ENCODE results near the gene CCDC124. TPM values are rescaled to one million over a fixed set of nuclear protein-coding genes. Genes with fewer than 3 reads are reported as not detected.

Gene CCDC124
- total RNA-seq, 1 donor from 2014 or later: 52.5 TPM

GRCh38 chr19:17936379-17936778, 3.6 kb downstream of the CCDC124 start:
- ATAC-seq: no peak

- ATAC-seq: no peak
These were observed 4.6 kb downstream of the CCDC124 start for GRCh38 chr19:17937371-17937900.

GRCh38 chr19:17938092-17938845, 5.5 kb downstream of the CCDC124 start:
- peak; percentile 84 for ATAC-seq

GRCh38 chr19:17942181-17942580, 9.4 kb downstream of the CCDC124 start:
- ATAC-seq: no peak

- no peak for ATAC-seq
These were observed 9.9 kb downstream of the CCDC124 start for GRCh38 chr19:17942582-17943273.

GRCh38 chr19:17943274-17944221, 10.7 kb downstream of the CCDC124 start:
- no peak for ATAC-seq

- peak; percentile 76 for ATAC-seq
These were observed 11.5 kb downstream of the CCDC124 start for GRCh38 chr19:17944301-17944700.

- ATAC-seq: peak; percentile 17
These were observed 14.4 kb downstream of the CCDC124 start for GRCh38 chr19:17946965-17947784.

- ATAC-seq: peak; percentile 72
These were observed 15.1 kb downstream of the CCDC124 start for GRCh38 chr19:17947815-17948513.

GRCh38 chr19:17948514-17948900, 15.7 kb downstream of the CCDC124 start:
- no peak for ATAC-seq

GRCh38 chr19:17948931-17949930, 16.4 kb downstream of the CCDC124 start:
- no peak for ATAC-seq

- ATAC-seq: no peak
These were observed 17.1 kb downstream of the CCDC124 start for GRCh38 chr19:17949956-17950309.

- peak; percentile 3 for ATAC-seq
These were observed 17.7 kb downstream of the CCDC124 start for GRCh38 chr19:17950310-17951156.

- ATAC-seq: no peak
These were observed 18.6 kb downstream of the CCDC124 start for GRCh38 chr19:17951157-17951989.

GRCh38 chr19:17951990-17952976, 19.5 kb downstream of the CCDC124 start:
- no peak for ATAC-seq

- no peak for ATAC-seq
These were observed 20.5 kb downstream of the CCDC124 start for GRCh38 chr19:17953316-17953801.
